H1 (cell line): ENCODE measurements around the gene BLMH. TPM values are rescaled to one million over a fixed set of nuclear protein-coding genes. Genes with fewer than 3 reads are reported as not detected.

Experiments
- CHD1 ChIP-seq: IDR thresholded peaks from 2 replicates; pipeline ENCODE4 v1.6.1; 2012; ENCODE audit warnings: low read depth, low read length, improper control_type of control experiment
- CHD7 ChIP-seq: fragments of 300-600 bp; sonication (generic); IDR thresholded peaks from 2 replicates; pipeline ENCODE4 v1.7.1; 2012; ENCODE audit warnings: low read length, moderate library complexity, mild to moderate bottlenecking, inconsistent platforms; ENCODE audit not compliant: insufficient replicate concordance
- polyA plus RNA-seq, 7 experiments: library from polyadenylated mRNA; depleted of rRNA in 3 of 7; stranded (reverse) in 5 of 7; unstranded in 2 of 7; fragments of >200 nt in 5 of 7; fragments of 200-250 nt in 2 of 7; gene quantifications; 1 replicate in 5 of 7; 2 replicates in 1 of 7; 4 replicates in 1 of 7; pipeline versions ENCODE4 v1.2.1 to v1.2.3, GENCODE V29; 2011 to 2013; ENCODE audit warnings: missing spikeins in 2 of 7, mixed read lengths in 2 of 7
- total RNA-seq: library from RNA; stranded (reverse); fragmentation: NEBNext Ultra II Directional; extraction: Animal tissue kit (Norgen Biotek cat#: 25700); gene quantifications from 2 replicates; pipeline ENCODE4 v1.2.1, GENCODE V29; 2021

Gene BLMH
- total and polyA plus RNA-seq, 2 of the 8 experiments (the other 6 are each of a cell fraction or from before 2014, with no cell fraction given) = 18.2 to 74.3 TPM

- TF ChIP-seq CHD7 (no peak), CHD1 (no peak)
These were observed 22.7 kb upstream of the BLMH start (continued) for GRCh38 chr17:30314474-30314873.
